Heart left ventricle (tissue), 16 donors: Measurements from ENCODE around the gene STIM1. TPM values are rescaled to one million over a fixed set of nuclear protein-coding genes. Genes with fewer than 3 reads are reported as not detected.
A peak's percentile ranks its signal among the peaks of the same experiment; 100 is the strongest.

Experiments
- ATAC-seq, 4 donors: fragments of 200-7000 bp; cut with Tn5 transposase; one replicate each; pipeline ENCODE4 v1.9.1; 2020 to 2022; ENCODE audit warnings: moderate library complexity in 4 of 4, mild to moderate bottlenecking in 3 of 4, moderate number of reproducible peaks in 1 of 4
- DNase-seq, 5 donors: peaks; one replicate each; pipeline ENCODE4 v3.0.0-alpha.2; 2020
- H3K27ac ChIP-seq, 12 donors: fragments of 200-600 bp; sonication (generic) in 4 of 12; one replicate each; pipeline versions ENCODE4 v1.5.0 to v1.8.0; 2016 to 2022; ENCODE audit warnings: mild to moderate bottlenecking in 2 of 12
- H3K27me3 ChIP-seq, 9 donors: fragments of 200-600 bp; sonication (generic) in 2 of 9; one replicate each; pipeline versions ENCODE4 v1.5.1 to v1.8.0; 2016 to 2022; ENCODE audit warnings: mild to moderate bottlenecking in 3 of 9
- H3K36me3 ChIP-seq, 9 donors: fragments of 200-600 bp; sonication (generic) in 2 of 9; one replicate each; pipeline versions ENCODE4 v1.5.0 to v1.8.0; 2018 to 2022; ENCODE audit warnings: mild to moderate bottlenecking in 2 of 9
- H3K4me1 ChIP-seq, 12 donors: fragments of 200-600 bp; sonication (generic) in 4 of 12; one replicate each; pipeline versions ENCODE4 v1.5.0 to v1.8.0; 2016 to 2022; ENCODE audit warnings: mild to moderate bottlenecking in 3 of 12
- H3K4me3 ChIP-seq, 12 donors: fragments of 200-600 bp; sonication (generic) in 4 of 12; one replicate each; pipeline versions ENCODE4 v1.5.0 to v1.8.0; 2017 to 2022; ENCODE audit warnings: mild to moderate bottlenecking in 9 of 12, moderate library complexity in 4 of 12
- H3K9me3 ChIP-seq, 12 donors: fragments of 200-600 bp; sonication (generic) in 4 of 12; one replicate each; pipeline versions ENCODE4 v1.5.0 to v1.8.0; 2016 to 2022; ENCODE audit warnings: mild to moderate bottlenecking in 1 of 12
- CTCF ChIP-seq, 12 donors: fragments of 200-600 bp; sonication (generic) in 4 of 12; IDR thresholded peaks; one replicate each; pipeline versions ENCODE4 v1.5.0 to v1.8.0; 2018 to 2022; ENCODE audit warnings: antibody characterized with exemption in 12 of 12, mild to moderate bottlenecking in 5 of 12
- POLR2A ChIP-seq, 2 donors: fragments of 450-650 bp; IDR thresholded peaks; one replicate each; pipeline ENCODE4 v1.6.1; 2017; ENCODE audit warnings: antibody characterized with exemption in 2 of 2, mild to moderate bottlenecking in 2 of 2, moderate library complexity in 2 of 2
- WGBS, 4 donors: extraction: QIAGEN DNeasy Blood & Tissue Kit in 2 of 4; methylation state at CpG; one replicate each; pipeline versions ENCODE4 v1.1.5 to v1.1.7; 2013 to 2018; 5-methylcytosine and 5-hydroxymethylcytosine counted together
- intact Hi-C, 10 donors: fragments of 100-400 bp; cut with DNase I; formaldehyde crosslinking; loops; one replicate each; pipeline versions ENCODE4 v1.11.1 to v1.14.2; 2022
- polyA plus RNA-seq, 2 donors: library from polyadenylated mRNA; stranded (reverse); fragments of 200-250 nt; gene quantifications; one replicate each; pipeline ENCODE4 v1.2.3, GENCODE V29; 2013
- total RNA-seq, 9 donors: library from RNA; depleted of rRNA in 2 of 9; stranded (reverse); fragments of >200 nt in 2 of 9; fragmentation: NEBNext Ultra II Directional in 3 of 9; extraction: Animal tissue kit (Norgen Biotek cat#: 25700) in 3 of 9; gene quantifications; one replicate each; pipeline versions ENCODE4 v1.1.0 to v1.2.4, GENCODE V29; 2016 to 2023
- donor health status: ischemic (EF 13 %, LVEDD 7.1; RV severe dilation, severe dysfunction).
- donor health status: healthy with polysubstance abuse.
- donor health status: DM: no; HTN: yes; CAD: no.
- donor health status: DM: no; HTN: no; CAD: no.
- donor health status: ischemic (EF 25% LVEDD 6.9; RV normal size, moderate dysfunction).
- donor health status: ischemic (EF 25% LVEDD 5.7; RV mildly dilated, moderate dysfunction).
- donor health status: healthy.
- donor health status: DM: yes; HTN: yes; CAD: no.
- donor health status: ischemic (EF 35%, LVEDD 5.7; RV mildly dilated, moderate dysfunction).
- donor health status: nonischemic (EF 11% LVEDD 7.7; RV severe dilation, severe dysfunction).
- donor health status: DM: yes; HTN: yes; CAD: no.
- donor health status: PGD.
- donor health status: ischemic (EF 29% LVEDD 5.4; RV normal size, mild dysfunction).
- donor health status: nonischemic (EF 23%, LVEDD 6.1; RV moderate dilation, normal function).

The STIM1 gene
- total and polyA plus RNA-seq, 11 donors: 13.2 to 42.9 (median 28.9) TPM

- DNase-seq (no peak), ATAC-seq (no peak)
- intact Hi-C loops: no loop called here
- no peaks in the 10 kb centered on the region for H3K9me3 ChIP-seq
- no peaks in the 10 kb centered on the region for H3K36me3 ChIP-seq
- TF ChIP-seq CTCF (IDR thresholded peaks at IDR 0.05): no peak
- no peak for TF ChIP-seq POLR2A (IDR thresholded peaks at IDR 0.05)
- H3K27me3 ChIP-seq: no peaks in the 10 kb centered on the region
- WGBS, 4 donors: 88 to 95% (median 93%) methylated on average over 5 of the region's 5 CpGs
- H3K27ac ChIP-seq: peak overlapping the region in 1 of 12 donors; percentile 2
- H3K4me3 ChIP-seq: no peak overlapping the region
- H3K4me1 ChIP-seq: peaks cover 0 to 34% (median 0%) of the 10 kb centered on the region in 12 donors
Measured at GRCh38 chr11:3913921-3914320, 58.5 kb downstream of the STIM1 start.

GRCh38 chr11:3914805-3915204 is 59.3 kb downstream of the STIM1 start:
- Histone ChIP-seq H3K36me3 (no peaks in the 10 kb centered on the region), H3K4me3 (no peak overlapping the region), H3K4me1 (peaks cover 0 to 43% (median 0%) of the 10 kb centered on the region in 12 donors), H3K27me3 (no peaks in the 10 kb centered on the region), H3K9me3 (no peaks in the 10 kb centered on the region), H3K27ac (no peak overlapping the region)
- 38 to 57% (median 44%) methylated on average over 1 of the region's 1 CpG for WGBS, 4 donors
- no peak for TF ChIP-seq POLR2A (IDR thresholded peaks at IDR 0.05)
- no peak for DNase-seq
- no peak for ATAC-seq
- intact Hi-C loops: no loop called here

- 67 to 94% (median 80%) methylated on average over 3 of the region's 3 CpGs for WGBS, 4 donors
- DNase-seq (no peak), ATAC-seq (no peak)
- no peak overlapping the region for H3K27ac ChIP-seq
- no peaks in the 10 kb centered on the region for H3K27me3 ChIP-seq
- intact Hi-C loops: no loop called here
- no peaks in the 10 kb centered on the region for H3K36me3 ChIP-seq
- H3K9me3 ChIP-seq: peaks cover 0 to 7% (median 0%) of the 10 kb centered on the region in 12 donors
- TF ChIP-seq POLR2A (IDR thresholded peaks at IDR 0.05) (no peak), CTCF (IDR thresholded peaks at IDR 0.05) (no peak)
- peaks cover 0 to 60% (median 0%) of the 10 kb centered on the region in 12 donors for H3K4me1 ChIP-seq
- no peak overlapping the region for H3K4me3 ChIP-seq
Measured at GRCh38 chr11:3916962-3917361, 61.5 kb downstream of the STIM1 start.

- WGBS, 4 donors: 65 to 86% (median 83%) methylated on average over 2 of the region's 2 CpGs
- ATAC-seq: peak in 3 of 4 donors; percentile 24 to 62 (median 42)
- intact Hi-C loops: no loop called here
- no peak overlapping the region for H3K27ac ChIP-seq
- H3K4me1 ChIP-seq: peaks cover 0 to 45% (median 0%) of the 10 kb centered on the region in 12 donors
- H3K9me3 ChIP-seq: peaks cover 0 to 12% (median 0%) of the 10 kb centered on the region in 12 donors
- H3K4me3 ChIP-seq: no peak overlapping the region
- peak in 1 of 5 donors; percentile 40 for DNase-seq
- TF ChIP-seq POLR2A (IDR thresholded peaks at IDR 0.05) (no peak), CTCF (IDR thresholded peaks at IDR 0.05) (no peak)
- no peaks in the 10 kb centered on the region for H3K36me3 ChIP-seq
- H3K27me3 ChIP-seq: no peaks in the 10 kb centered on the region
Measured at GRCh38 chr11:3920148-3920852, 64.8 kb downstream of the STIM1 start.
